Fibroblast of lung (primary cell): ENCODE measurements around the gene NFAM1. TPM values are rescaled to one million over a fixed set of nuclear protein-coding genes. Genes with fewer than 3 reads are reported as not detected.

Experiments used
- DNase-seq, 2 donors: peaks; one replicate each; pipeline versions ENCODE4 v3.0.0 to v3.0.0-alpha.2; 2010; ENCODE audit warnings: low read depth in 2 of 2
- H2AFZ ChIP-seq: 2 replicates; pipeline ENCODE4 v1.5.1; 2012; ENCODE audit warnings: low read length, control low read depth, inconsistent platforms
- H3K27ac ChIP-seq: 2 replicates; pipeline ENCODE4 v1.5.1; 2011; ENCODE audit warnings: low read length, control low read depth; ENCODE audit not compliant: insufficient read depth
- H3K27me3 ChIP-seq: 2 replicates; pipeline ENCODE4 v1.5.1; 2011; ENCODE audit warnings: mild to moderate bottlenecking, low read length; ENCODE audit not compliant: control insufficient read depth, insufficient read depth
- H3K36me3 ChIP-seq: 2 replicates; pipeline ENCODE4 v1.5.1; 2011; ENCODE audit warnings: low read length; ENCODE audit not compliant: control insufficient read depth, insufficient read depth
- H3K4me1 ChIP-seq: 2 replicates; pipeline ENCODE4 v1.5.1; 2011; ENCODE audit warnings: low read length; ENCODE audit not compliant: control insufficient read depth, insufficient read depth; ENCODE audit errors: extremely low read depth
- H3K4me2 ChIP-seq: 2 replicates; pipeline ENCODE4 v1.5.1; 2011; ENCODE audit warnings: low read length, control low read depth; ENCODE audit not compliant: insufficient read depth; ENCODE audit errors: extremely low read depth
- H3K4me3 ChIP-seq, 4 experiments: fragments of 200-600 bp in 1 of 4; sonication (generic) in 1 of 4; replicated peaks in 1 of 4; 2 replicates each; pipeline ENCODE4 v1.5.1; 2011 to 2016; ENCODE audit warnings: low read length in 4 of 4, low read depth in 3 of 4, mild to moderate bottlenecking in 3 of 4, control low read depth in 2 of 4, inconsistent platforms in 1 of 4, mixed read lengths in 1 of 4; ENCODE audit not compliant: insufficient read depth in 1 of 4; ENCODE audit errors: control extremely low read depth in 1 of 4
- H3K79me2 ChIP-seq: 2 replicates; pipeline ENCODE4 v1.5.1; 2012; ENCODE audit warnings: mild to moderate bottlenecking, low read length, inconsistent platforms; ENCODE audit not compliant: control insufficient read depth, insufficient read depth
- H3K9ac ChIP-seq: 2 replicates; pipeline ENCODE4 v1.5.1; 2011; ENCODE audit warnings: mild to moderate bottlenecking, low read length, control low read depth; ENCODE audit not compliant: insufficient read depth
- H3K9me3 ChIP-seq: 2 replicates; pipeline ENCODE4 v1.5.1; 2012; ENCODE audit warnings: low read depth, low read length; ENCODE audit not compliant: control insufficient read depth, insufficient read depth
- H4K20me1 ChIP-seq: 2 replicates; pipeline ENCODE4 v1.5.1; 2011; ENCODE audit warnings: low read length; ENCODE audit not compliant: control insufficient read depth, insufficient read depth; ENCODE audit errors: extremely low read depth
- CTCF ChIP-seq, 2 donors: IDR thresholded peaks in 1 of 2; conservative IDR thresholded peaks in 1 of 2; 1 replicate in 1 of 2; 2 replicates in 1 of 2; pipeline ENCODE4 v1.5.1; 2011 to 2012; ENCODE audit warnings: low read length in 2 of 2, control low read depth in 1 of 2, inconsistent platforms in 1 of 2, low read depth in 1 of 2, mild to moderate bottlenecking in 1 of 2
- EZH2 ChIP-seq: IDR thresholded peaks from 2 replicates; pipeline ENCODE4 v1.5.1; 2012; ENCODE audit warnings: low read length, control low read depth, mild to moderate bottlenecking; ENCODE audit errors: missing control alignments
- polyA plus RNA-seq, 2 donors: library from polyadenylated mRNA; depleted of rRNA in 1 of 2; stranded (reverse) in 1 of 2; unstranded in 1 of 2; fragments of >200 nt; gene quantifications; 2 replicates each; pipeline ENCODE4 v1.2.1, GENCODE V29; 2011 to 2012; ENCODE audit warnings: missing spikeins in 1 of 2
- total RNA-seq: library from RNA; depleted of rRNA; stranded (reverse); fragments of >200 nt; gene quantifications from 2 replicates; pipeline ENCODE4 v1.2.1, GENCODE V29; 2014

Gene NFAM1
- total and polyA plus RNA-seq, 2 donors (not counting 1 experiment from before 2014, with no cell fraction given), result 0.17 TPM; not detected in 1

DNA sequence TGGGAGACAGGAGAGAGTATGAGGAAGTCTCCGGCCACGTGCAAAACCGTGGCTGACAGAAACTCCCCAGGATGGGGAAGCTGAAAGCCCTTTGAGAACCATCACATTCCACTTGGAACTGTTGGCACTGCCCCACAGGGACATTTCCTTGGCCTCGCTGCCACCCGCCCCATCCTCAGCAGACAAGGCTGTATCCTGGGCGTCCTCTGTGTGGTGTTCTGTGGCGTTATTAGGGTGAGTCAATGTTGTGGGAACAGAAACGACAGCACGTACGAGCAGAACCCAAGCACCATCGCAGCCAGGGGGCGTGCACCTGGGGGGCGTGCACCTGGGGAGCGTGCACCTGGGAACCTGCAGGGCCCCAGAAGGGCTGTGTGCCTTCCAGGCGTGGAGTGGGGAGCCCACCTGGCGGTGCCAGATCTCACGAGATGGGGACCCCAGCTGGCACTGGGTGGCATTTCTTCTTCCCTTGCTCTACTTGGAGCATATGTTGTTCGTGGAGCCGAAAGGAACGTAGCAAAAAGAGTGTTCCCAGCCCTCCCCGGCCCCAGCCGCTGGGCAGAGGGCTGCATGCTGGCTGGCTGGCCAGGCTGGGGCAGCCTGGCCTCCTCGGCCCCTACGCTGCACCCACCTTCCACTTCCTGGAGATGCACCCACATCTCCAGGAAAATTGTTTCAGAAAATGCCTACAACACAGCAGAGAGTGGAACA lies 35.4 kb downstream of the NFAM1 start:
- Histone ChIP-seq H4K20me1 (no peaks in the 10 kb centered on the region), H3K27me3 (no peaks in the 10 kb centered on the region), H3K27ac (no peak overlapping the region), H2AFZ (no peak overlapping the region), H3K9me3 (no peaks in the 10 kb centered on the region), H3K79me2 (no peaks in the 10 kb centered on the region), H3K4me1 (no peaks in the 10 kb centered on the region), H3K4me3 (no peak overlapping the region), H3K4me2 (no peak overlapping the region), H3K9ac (no peak overlapping the region), H3K36me3 (no peaks in the 10 kb centered on the region)
- no peak for DNase-seq
- TF ChIP-seq EZH2, result no peak
- no peak for TF ChIP-seq CTCF (conservative IDR thresholded peaks at IDR 0.05 in 1 of 2, IDR thresholded peaks at IDR 0.05 in 1 of 2; ENCODE audit: low read depth in 1 of 2, low read length in 2 of 2)

DNA sequence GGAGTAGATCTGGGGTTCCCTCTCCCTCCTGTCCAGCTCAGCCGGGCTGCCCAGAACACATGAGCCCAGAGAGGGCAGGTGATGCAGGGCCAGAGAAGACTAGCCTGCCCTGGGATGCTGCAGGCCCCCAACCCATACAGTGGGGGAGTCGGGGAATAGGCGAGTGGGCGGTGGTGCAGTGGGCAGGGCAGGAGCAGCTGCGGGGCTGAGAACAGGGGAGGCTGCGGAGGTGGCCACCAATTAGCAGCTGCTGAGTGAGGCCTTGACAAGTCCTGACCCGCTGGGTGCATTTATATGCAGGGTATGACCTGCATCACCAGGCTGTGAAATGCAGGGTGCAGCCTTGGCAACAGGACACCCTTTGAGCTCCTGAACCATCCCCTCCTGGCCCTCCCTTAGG lies 43.1 kb downstream of the NFAM1 start:
- Histone ChIP-seq H4K20me1 (no peaks in the 10 kb centered on the region), H2AFZ (no peak overlapping the region), H3K9ac (no peak overlapping the region), H3K27me3 (peaks cover 2% of the 10 kb centered on the region), H3K4me1 (no peaks in the 10 kb centered on the region), H3K9me3 (no peaks in the 10 kb centered on the region), H3K4me2 (no peak overlapping the region), H3K27ac (no peak overlapping the region), H3K79me2 (no peaks in the 10 kb centered on the region), H3K4me3 (no peak overlapping the region), H3K36me3 (no peaks in the 10 kb centered on the region)
- TF ChIP-seq EZH2, result no peak
- TF ChIP-seq CTCF (conservative IDR thresholded peaks at IDR 0.05 in 1 of 2, IDR thresholded peaks at IDR 0.05 in 1 of 2; ENCODE audit: low read depth in 1 of 2, low read length in 2 of 2), result no peak
- DNase-seq, result no peak

DNA sequence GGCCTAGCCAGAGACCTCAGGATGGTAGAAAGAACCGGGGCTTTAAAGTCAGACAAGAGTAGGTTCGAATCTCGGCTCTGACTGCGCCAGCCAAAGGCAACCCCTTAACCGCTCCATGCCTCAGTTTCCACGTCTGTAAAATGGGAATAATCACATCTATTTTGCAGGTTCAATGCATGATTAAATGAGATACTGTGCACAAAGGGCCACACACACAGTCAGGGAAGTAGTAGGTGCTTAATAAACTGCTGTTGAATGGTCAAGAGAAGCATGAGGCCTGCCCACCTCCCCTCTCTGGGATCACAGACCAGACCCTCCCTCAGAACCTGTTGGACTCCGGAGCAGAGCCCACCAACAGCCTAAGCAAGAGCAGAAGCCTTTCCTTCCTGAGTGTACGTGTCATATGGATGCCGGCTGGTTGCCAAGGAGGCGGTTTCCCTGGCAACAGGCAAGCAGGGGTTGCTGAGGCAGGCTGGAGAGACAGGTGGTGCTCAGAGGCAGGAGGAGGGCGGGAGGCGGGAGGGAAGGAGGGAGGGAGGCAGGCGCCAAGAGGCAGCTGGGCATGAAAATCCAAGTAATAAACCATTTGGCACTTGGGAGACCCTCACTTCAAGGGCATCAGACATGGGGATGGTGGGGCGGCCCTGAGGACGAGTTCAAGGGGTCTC lies 43.9 kb downstream of the NFAM1 start:
- no peak overlapping the region for H2AFZ ChIP-seq
- DNase-seq, result peak in 1 of 2 donors; percentile 26
- H3K4me1 ChIP-seq, result no peaks in the 10 kb centered on the region
- H3K9me3 ChIP-seq, result no peaks in the 10 kb centered on the region
- H4K20me1 ChIP-seq, result no peaks in the 10 kb centered on the region
- TF ChIP-seq EZH2 (no peak), CTCF (conservative IDR thresholded peaks at IDR 0.05 in 1 of 2, IDR thresholded peaks at IDR 0.05 in 1 of 2; ENCODE audit: low read depth in 1 of 2, low read length in 2 of 2) (no peak)
- H3K27ac ChIP-seq, result no peak overlapping the region
- H3K4me2 ChIP-seq, result no peak overlapping the region
- no peaks in the 10 kb centered on the region for H3K36me3 ChIP-seq
- no peaks in the 10 kb centered on the region for H3K79me2 ChIP-seq
- peaks cover 4% of the 10 kb centered on the region for H3K27me3 ChIP-seq
- no peak overlapping the region for H3K9ac ChIP-seq
- H3K4me3 ChIP-seq, result no peak overlapping the region
